ENCODE results near the gene PNMA1. TPM values are rescaled to one million over a fixed set of nuclear protein-coding genes. Genes with fewer than 3 reads are reported as not detected.

PNMA1 gene
- total RNA-seq, 2 experiments from 2014 or later, result 28.2 to 30.0 TPM

DNA sequence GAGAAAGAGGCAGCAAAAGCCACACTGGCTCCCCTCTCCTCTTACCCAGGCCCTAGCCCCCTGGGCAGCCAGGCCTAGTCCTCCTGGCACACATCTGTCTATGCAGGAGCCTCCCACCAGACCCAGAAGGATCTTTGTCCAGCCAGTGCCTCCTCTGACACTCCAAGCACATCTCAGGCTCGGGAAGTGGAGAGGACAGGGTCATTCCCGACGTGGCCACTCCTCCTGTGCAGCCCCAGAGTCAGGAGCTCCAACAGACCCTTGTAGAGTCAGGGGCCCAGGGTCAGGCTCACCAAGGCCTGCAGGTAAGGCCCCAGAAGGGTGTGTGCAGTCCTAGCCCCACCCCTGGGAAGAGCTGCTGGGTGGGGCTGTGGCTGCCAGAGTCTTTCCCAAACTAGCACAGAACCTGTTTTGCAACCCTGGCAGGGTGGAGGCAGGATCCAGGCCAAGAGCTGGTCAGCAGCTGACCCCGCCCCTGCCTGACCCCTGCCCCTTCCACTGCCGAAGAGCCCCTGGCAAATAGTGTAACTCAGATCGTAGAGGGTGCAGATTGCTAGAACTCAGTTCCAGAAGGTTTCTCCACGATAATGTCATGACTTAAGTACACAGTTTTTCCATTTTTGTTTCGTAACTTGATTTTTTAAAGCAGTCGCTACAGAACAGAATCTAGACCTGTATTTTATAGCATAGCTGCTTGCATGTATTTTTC is 26.6 kb upstream of the PNMA1 start:
- Mint-ChIP-seq H3K27me3 (no peaks in the 10 kb centered on the region), H3K36me3 (ENCODE audit: low read depth) (peaks cover 39% of the 10 kb centered on the region), H3K27ac (peak overlapping the region; percentile 98), H3K9me3 (no peaks in the 10 kb centered on the region), H3K4me3 (peak overlapping the region; percentile 76), H3K4me1 (peaks cover 67% of the 10 kb centered on the region)
- DNase-seq, result no peak
- ChIA-PET POLR2A (interaction anchor here (1.1 to 10.1 kb wide), 10 partner anchors 9 to 146 kb away, joined by 3 to 372 read pairs (median 8); partner anchors contain the start of genes PTGR2 and ZNF410), CTCF (interaction anchor here (0.9 to 9.8 kb wide), 5 partner anchors 11 to 84 kb away, joined by 3 to 151 read pairs (median 24); a partner anchor contains a TSS)

- Mint-ChIP-seq H3K36me3 (ENCODE audit: low read depth) (peaks cover 41% of the 10 kb centered on the region), H3K4me3 (peak overlapping the region; percentile 76), H3K27me3 (no peaks in the 10 kb centered on the region), H3K9me3 (no peaks in the 10 kb centered on the region), H3K4me1 (peaks cover 60% of the 10 kb centered on the region), H3K27ac (peak overlapping the region; percentile 98)
- POLR2A ChIA-PET, result interaction anchor here (0.8 to 10.1 kb wide), 4 partner anchors 17 to 46 kb away, joined by 3 to 372 read pairs (median 43); a partner anchor contains a TSS
- DNase-seq, result no peak
- CTCF ChIA-PET, result interaction anchor here (0.9 to 9.8 kb wide), 4 partner anchors 11 to 85 kb away, joined by 3 to 151 read pairs (median 39); a partner anchor contains a TSS
Observed at GRCh38 chr14:73739899-73740617, 25.9 kb upstream of the PNMA1 start.

- ChIA-PET POLR2A (interaction anchor here (0.8 to 10.1 kb wide), 2 partner anchors 18 to 47 kb away, joined by 3 to 372 read pairs; a partner anchor contains a TSS), CTCF (interaction anchor here (9.8 kb wide), 1 partner anchor 16 kb away, joined by 151 read pairs; a partner anchor contains a TSS)
Observed at GRCh38 chr14:73739174-73739898, 25.2 kb upstream of the PNMA1 start.

GRCh38 chr14:73738518-73739173 is 24.5 kb upstream of the PNMA1 start:
- Mint-ChIP-seq H3K4me1 (peaks cover 51% of the 10 kb centered on the region), H3K27me3 (no peaks in the 10 kb centered on the region), H3K4me3 (no peak overlapping the region), H3K9me3 (no peaks in the 10 kb centered on the region), H3K27ac (peak overlapping the region; percentile 16), H3K36me3 (ENCODE audit: low read depth) (peaks cover 49% of the 10 kb centered on the region)
- ChIA-PET POLR2A (interaction anchor here (10.1 kb wide), 1 partner anchor 19 kb away, joined by 372 read pairs; a partner anchor contains a TSS), CTCF (interaction anchor here (9.8 kb wide), 1 partner anchor 17 kb away, joined by 151 read pairs; a partner anchor contains a TSS)
- no peak for DNase-seq

More at GRCh38 chr14:73739174-73739898, 25.2 kb upstream of the PNMA1 start:
- Mint-ChIP-seq H3K36me3 (ENCODE audit: low read depth) (peaks cover 49% of the 10 kb centered on the region), H3K4me3 (no peak overlapping the region), H3K4me1 (peaks cover 57% of the 10 kb centered on the region), H3K27me3 (no peaks in the 10 kb centered on the region), H3K9me3 (no peaks in the 10 kb centered on the region), H3K27ac (peak overlapping the region; percentile 98)
- DNase-seq, result no peak

DNA sequence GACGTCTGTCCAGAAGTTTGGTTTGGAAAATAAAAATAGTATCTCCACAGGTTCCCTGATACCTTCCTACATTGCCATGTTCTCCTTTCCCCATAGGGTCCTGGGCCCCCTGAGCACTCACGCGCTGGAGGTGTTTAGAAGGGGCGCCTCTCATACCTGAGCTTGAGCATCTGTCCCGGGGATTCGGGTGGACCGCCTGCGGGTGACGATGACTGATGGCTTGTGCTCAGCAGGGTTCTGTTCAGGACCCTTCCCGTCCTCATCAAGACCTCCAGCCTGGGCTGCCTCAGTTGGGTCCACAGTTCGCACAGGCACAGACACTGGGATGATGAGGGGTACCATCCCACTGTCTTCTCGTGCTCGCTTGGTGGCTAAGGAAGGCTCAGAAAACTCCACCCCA is 22.7 kb upstream of the PNMA1 start:
- CTCF ChIA-PET, result no interaction called here
- Mint-ChIP-seq H3K9me3 (no peaks in the 10 kb centered on the region), H3K27ac (no peak overlapping the region), H3K4me3 (no peak overlapping the region), H3K27me3 (no peaks in the 10 kb centered on the region), H3K4me1 (peaks cover 36% of the 10 kb centered on the region), H3K36me3 (ENCODE audit: low read depth) (peaks cover 56% of the 10 kb centered on the region)
- no peak for DNase-seq
- POLR2A ChIA-PET, result no interaction called here

- no peaks in the 10 kb centered on the region for H3K27me3 Mint-ChIP-seq
- no peaks in the 10 kb centered on the region for H3K9me3 Mint-ChIP-seq
- ChIA-PET CTCF (interaction anchor here (0.6 to 6.6 kb wide), 8 partner anchors 12 to 374 kb away, joined by 3 to 130 read pairs (median 4); partner anchors contain the start of genes COQ6 and FAM161B), POLR2A (interaction anchor here (0.7 to 1.4 kb wide), 2 partner anchors 11 to 56 kb away, joined by 3 to 10 read pairs; no protein-coding TSS in a partner anchor)
- H3K4me3 Mint-ChIP-seq, result no peak overlapping the region
- peak overlapping the region; percentile 26 for H3K27ac Mint-ChIP-seq
- DNase-seq, result no peak
- H3K4me1 Mint-ChIP-seq, result peaks cover 30% of the 10 kb centered on the region
- H3K36me3 Mint-ChIP-seq (ENCODE audit: low read depth), result peaks cover 59% of the 10 kb centered on the region
Observed at GRCh38 chr14:73732006-73732405, 17.8 kb upstream of the PNMA1 start.

GRCh38 chr14:73731111-73731510 is 16.9 kb upstream of the PNMA1 start:
- no peak overlapping the region for H3K27ac Mint-ChIP-seq
- ChIA-PET CTCF (interaction anchor here (0.6 to 6.6 kb wide), 7 partner anchors 12 to 373 kb away, joined by 3 to 130 read pairs (median 5); no protein-coding TSS in a partner anchor), POLR2A (interaction anchor here (1.4 to 1.8 kb wide), 2 partner anchors 12 to 29 kb away, joined by 4 to 6 read pairs; a partner anchor contains a TSS)
- no peaks in the 10 kb centered on the region for H3K9me3 Mint-ChIP-seq
- no peak overlapping the region for H3K4me3 Mint-ChIP-seq
- H3K27me3 Mint-ChIP-seq, result no peaks in the 10 kb centered on the region
- H3K36me3 Mint-ChIP-seq (ENCODE audit: low read depth), result peaks cover 56% of the 10 kb centered on the region
- no peak for DNase-seq
- peaks cover 32% of the 10 kb centered on the region for H3K4me1 Mint-ChIP-seq

- H3K9me3 Mint-ChIP-seq, result no peaks in the 10 kb centered on the region
- ChIA-PET POLR2A (interaction anchor here (1.1 to 3.5 kb wide), 8 partner anchors 14 to 161 kb away, joined by 3 to 14 read pairs (median 5); partner anchors contain the start of genes ACOT2 and PNMA1), CTCF (interaction anchor here (0.8 to 6.6 kb wide), 21 partner anchors 12 to 161 kb away, joined by 3 to 130 read pairs (median 7); partner anchors contain the start of genes ACOT2 and PTGR2)
- H3K27ac Mint-ChIP-seq, result peak overlapping the region; percentile 62
- H3K27me3 Mint-ChIP-seq, result no peaks in the 10 kb centered on the region
- peaks cover 40% of the 10 kb centered on the region for H3K4me1 Mint-ChIP-seq
- H3K36me3 Mint-ChIP-seq (ENCODE audit: low read depth), result peaks cover 61% of the 10 kb centered on the region
- H3K4me3 Mint-ChIP-seq, result no peak overlapping the region
- DNase-seq, result no peak
Observed at GRCh38 chr14:73729556-73730265, 15.5 kb upstream of the PNMA1 start.

- POLR2A ChIA-PET, result interaction anchor here (0.8 to 3.5 kb wide), 13 partner anchors 15 to 160 kb away, joined by 3 to 14 read pairs (median 4); partner anchors contain the start of genes ACOT2 and PNMA1
- CTCF ChIA-PET, result interaction anchor here (0.6 to 6.6 kb wide), 34 partner anchors 11 to 549 kb away, joined by 3 to 130 read pairs (median 5); partner anchors contain the start of genes ACOT2, BBOF1, ENTPD5 and PTGR2
- peak; percentile 88 for DNase-seq
- Mint-ChIP-seq H3K9me3 (no peaks in the 10 kb centered on the region), H3K27me3 (no peaks in the 10 kb centered on the region), H3K4me1 (peaks cover 43% of the 10 kb centered on the region), H3K27ac (peak overlapping the region; percentile 62), H3K36me3 (ENCODE audit: low read depth) (peaks cover 63% of the 10 kb centered on the region), H3K4me3 (no peak overlapping the region)
Observed at GRCh38 chr14:73728717-73729330, 14.6 kb upstream of the PNMA1 start.

DNA sequence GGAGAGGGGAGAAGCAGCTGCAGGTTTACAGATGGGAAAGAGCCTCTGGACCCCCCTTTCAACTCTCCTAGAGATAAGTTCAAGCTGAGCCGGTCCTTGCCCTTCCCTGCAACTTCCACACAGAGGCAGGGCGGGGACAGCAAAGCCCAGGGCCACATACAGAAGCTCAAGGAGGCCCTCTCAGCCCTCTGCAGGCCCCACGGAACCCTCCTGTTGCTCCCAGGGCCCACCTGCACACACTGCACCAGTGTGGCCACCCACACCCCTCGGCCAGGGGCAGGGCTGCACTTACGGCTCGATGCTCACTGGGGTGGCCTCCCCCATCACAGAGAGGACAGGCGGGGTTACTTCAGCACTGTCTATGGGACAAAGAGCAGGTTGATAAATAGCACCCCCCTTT is 13.0 kb upstream of the PNMA1 start:
- H3K27me3 Mint-ChIP-seq, result no peaks in the 10 kb centered on the region
- peaks cover 48% of the 10 kb centered on the region for H3K4me1 Mint-ChIP-seq
- ChIA-PET POLR2A (interaction anchor here (1.1 to 3.5 kb wide), 3 partner anchors 14 to 30 kb away, joined by 3 to 14 read pairs (median 3); partner anchors contain the start of gene PNMA1), CTCF (interaction anchor here (0.7 to 6.6 kb wide), 7 partner anchors 16 to 99 kb away, joined by 4 to 130 read pairs (median 17); no protein-coding TSS in a partner anchor)
- peaks cover 74% of the 10 kb centered on the region for H3K36me3 Mint-ChIP-seq (ENCODE audit: low read depth)
- H3K27ac Mint-ChIP-seq, result peak overlapping the region; percentile 62
- DNase-seq, result no peak
- no peak overlapping the region for H3K4me3 Mint-ChIP-seq
- no peaks in the 10 kb centered on the region for H3K9me3 Mint-ChIP-seq

Measured in activated CD4-positive, alpha-beta memory T cell treated with anti-CD3 and anti-CD28 coated beads, Interleukin-2, amount 10 ng/mL, durations not matched to agents 7 days and 5 days (primary cell).